Muscle of leg (tissue), 11 donors: Measurements from ENCODE around the gene SUSD6. TPM values are rescaled to one million over a fixed set of nuclear protein-coding genes. Genes with fewer than 3 reads are reported as not detected.
A peak's percentile ranks its signal among the peaks of the same experiment; 100 is the strongest.

Experiments used
- DNase-seq: peaks from one replicate; pipeline ENCODE4 v3.0.0; 2013
- H3K27ac ChIP-seq: one replicate; pipeline ENCODE4 v1.5.1; 2013; ENCODE audit warnings: mild to moderate bottlenecking, low read length, control low read depth
- H3K27me3 ChIP-seq: one replicate; pipeline ENCODE4 v1.6.1; 2013; ENCODE audit warnings: low read length; ENCODE audit not compliant: control insufficient read depth, insufficient read depth
- H3K36me3 ChIP-seq: one replicate; pipeline ENCODE4 v1.6.1; 2013; ENCODE audit warnings: low read length; ENCODE audit not compliant: control insufficient read depth, insufficient read depth
- H3K4me1 ChIP-seq: one replicate; pipeline ENCODE4 v1.6.1; 2013; ENCODE audit warnings: low read length; ENCODE audit not compliant: control insufficient read depth, insufficient read depth
- H3K4me3 ChIP-seq: one replicate; pipeline ENCODE4 v1.5.1; 2013; ENCODE audit warnings: low read length, control low read depth
- H3K9me3 ChIP-seq: replicated peaks from 2 replicates; pipeline ENCODE4 v1.6.1; 2013; ENCODE audit warnings: low read depth, low read length; ENCODE audit not compliant: control insufficient read depth
- WGBS: methylation state at CpG from one replicate; pipeline ENCODE4 v1.1.5; 2013; ENCODE audit warnings: missing lambda C conversion rate; ENCODE audit not compliant: insufficient coverage; 5-methylcytosine and 5-hydroxymethylcytosine counted together
- polyA plus RNA-seq, 8 donors: library from polyadenylated mRNA; unstranded; fragments of 120-200 nt; gene quantifications; one replicate each; pipeline versions ENCODE4 v1.2.1 to v1.2.3, GENCODE V29; 2013; ENCODE audit warnings: inconsistent platforms in 1 of 8, low replicate concordance in 1 of 8; ENCODE audit not compliant: insufficient read length in 8 of 8, insufficient read depth in 1 of 8
- total RNA-seq: library from RNA; stranded (reverse); fragments of 120-200 nt; gene quantifications from one replicate; pipeline ENCODE4 v1.2.4, GENCODE V29; 2013

The SUSD6 gene
- total and polyA plus RNA-seq, 9 donors, result 7.8 to 22.1 (median 16.7) TPM

- no peak overlapping the region for H3K27ac ChIP-seq
- no peaks in the 10 kb centered on the region for H3K9me3 ChIP-seq
- H3K36me3 ChIP-seq, result no peaks in the 10 kb centered on the region
- 57% methylated on average over 1 of the region's 1 CpG for WGBS
- no peak overlapping the region for H3K4me3 ChIP-seq
- no peaks in the 10 kb centered on the region for H3K27me3 ChIP-seq
- no peak for DNase-seq
- peaks cover 26% of the 10 kb centered on the region for H3K4me1 ChIP-seq
These were observed 68.9 kb downstream of the SUSD6 start for GRCh38 chr14:69680297-69680696.

- no peak overlapping the region for H3K27ac ChIP-seq
- WGBS, result 80% methylated on average over 2 of the region's 4 CpGs
- no peak for DNase-seq
- H3K27me3 ChIP-seq, result no peaks in the 10 kb centered on the region
- H3K4me3 ChIP-seq, result no peak overlapping the region
- H3K4me1 ChIP-seq, result peaks cover 34% of the 10 kb centered on the region
- no peaks in the 10 kb centered on the region for H3K36me3 ChIP-seq
- H3K9me3 ChIP-seq, result no peaks in the 10 kb centered on the region
These were observed 70.7 kb downstream of the SUSD6 start for GRCh38 chr14:69682136-69682535.

- Histone ChIP-seq H3K36me3 (no peaks in the 10 kb centered on the region), H3K27me3 (no peaks in the 10 kb centered on the region), H3K4me3 (no peak overlapping the region), H3K9me3 (no peaks in the 10 kb centered on the region), H3K4me1 (peaks cover 34% of the 10 kb centered on the region), H3K27ac (no peak overlapping the region)
- DNase-seq, result peak; percentile 76
- 40% methylated on average over 1 of the region's 1 CpG for WGBS
These were observed 71.3 kb downstream of the SUSD6 start for GRCh38 chr14:69682621-69683263.

- DNase-seq, result no peak
- Histone ChIP-seq H3K27me3 (no peaks in the 10 kb centered on the region), H3K4me3 (no peak overlapping the region), H3K9me3 (no peaks in the 10 kb centered on the region), H3K4me1 (peaks cover 39% of the 10 kb centered on the region), H3K36me3 (no peaks in the 10 kb centered on the region), H3K27ac (no peak overlapping the region)
- WGBS, result 73% methylated on average over 3 of the region's 3 CpGs
These were observed 72.6 kb downstream of the SUSD6 start for GRCh38 chr14:69683971-69684370.

GRCh38 chr14:69684461-69685217 lies 73.2 kb downstream of the SUSD6 start:
- no peaks in the 10 kb centered on the region for H3K36me3 ChIP-seq
- DNase-seq, result no peak
- no peak overlapping the region for H3K4me3 ChIP-seq
- H3K4me1 ChIP-seq, result peaks cover 39% of the 10 kb centered on the region
- no peaks in the 10 kb centered on the region for H3K27me3 ChIP-seq
- 61% methylated on average over 3 of the region's 6 CpGs for WGBS
- peak overlapping the region; percentile 0 for H3K27ac ChIP-seq
- H3K9me3 ChIP-seq, result no peaks in the 10 kb centered on the region

- Histone ChIP-seq H3K27me3 (no peaks in the 10 kb centered on the region), H3K27ac (peak overlapping the region; percentile 0), H3K9me3 (no peaks in the 10 kb centered on the region), H3K4me3 (no peak overlapping the region), H3K4me1 (peaks cover 36% of the 10 kb centered on the region), H3K36me3 (no peaks in the 10 kb centered on the region)
- WGBS, result 29% methylated on average over 1 of the region's 3 CpGs
- DNase-seq, result no peak
These were observed 73.8 kb downstream of the SUSD6 start for GRCh38 chr14:69685218-69685616.

- no peak overlapping the region for H3K4me3 ChIP-seq
- H3K4me1 ChIP-seq, result peaks cover 36% of the 10 kb centered on the region
- no peak overlapping the region for H3K27ac ChIP-seq
These were observed 74.3 kb downstream of the SUSD6 start for GRCh38 chr14:69685716-69686115.

GRCh38 chr14:69687606-69688298 lies 76.4 kb downstream of the SUSD6 start:
- peak; percentile 69 for DNase-seq
- Histone ChIP-seq H3K9me3 (no peaks in the 10 kb centered on the region), H3K36me3 (no peaks in the 10 kb centered on the region), H3K4me1 (peaks cover 38% of the 10 kb centered on the region), H3K27ac (peak overlapping the region; percentile 68), H3K4me3 (no peak overlapping the region), H3K27me3 (no peaks in the 10 kb centered on the region)
- no CpG with 5 or more reads among the region's 4 CpGs for WGBS

More at GRCh38 chr14:69685716-69686115, 74.3 kb downstream of the SUSD6 start:
- DNase-seq, result peak; percentile 86
- 25% methylated on average over 3 of the region's 6 CpGs for WGBS
- Histone ChIP-seq H3K36me3 (no peaks in the 10 kb centered on the region), H3K9me3 (no peaks in the 10 kb centered on the region), H3K27me3 (no peaks in the 10 kb centered on the region)

- Histone ChIP-seq H3K27me3 (no peaks in the 10 kb centered on the region), H3K9me3 (no peaks in the 10 kb centered on the region), H3K4me1 (peaks cover 40% of the 10 kb centered on the region), H3K27ac (peak overlapping the region; percentile 48), H3K4me3 (no peak overlapping the region), H3K36me3 (no peaks in the 10 kb centered on the region)
- 30% methylated on average over 1 of the region's 1 CpG for WGBS
- DNase-seq, result peak; percentile 73
These were observed 76.9 kb downstream of the SUSD6 start for GRCh38 chr14:69688299-69688649.

GRCh38 chr14:69690042-69690441 lies 78.6 kb downstream of the SUSD6 start:
- no peaks in the 10 kb centered on the region for H3K9me3 ChIP-seq
- H3K36me3 ChIP-seq, result no peaks in the 10 kb centered on the region
- WGBS, result 94% methylated on average over 2 of the region's 2 CpGs
- H3K4me3 ChIP-seq, result no peak overlapping the region
- H3K4me1 ChIP-seq, result peaks cover 43% of the 10 kb centered on the region
- no peaks in the 10 kb centered on the region for H3K27me3 ChIP-seq
- no peak for DNase-seq
- no peak overlapping the region for H3K27ac ChIP-seq
